HepG2 (cell line): ENCODE measurements around the gene DPEP3. TPM values are rescaled to one million over a fixed set of nuclear protein-coding genes. Genes with fewer than 3 reads are reported as not detected.

ENCODE experiments used
- ETS1 ChIP-seq: sonication (generic); formaldehyde crosslinking; IDR thresholded peaks from 2 replicates; pipeline ENCODE4 v1.4.0; 2020; ENCODE audit warnings: missing genetic modification reagents
- EZH2 ChIP-seq: conservative IDR thresholded peaks from 2 replicates; pipeline ENCODE4 v1.6.1; 2012; ENCODE audit warnings: mild to moderate bottlenecking, low read depth, low read length, moderate library complexity
- HNRNPLL ChIP-seq: fragments of 200-400 bp; formaldehyde crosslinking; IDR thresholded peaks from 2 replicates; pipeline ENCODE4 v1.6.1; 2017; ENCODE audit warnings: mild to moderate bottlenecking, low read depth, low read length; ENCODE audit not compliant: poor library complexity, severe bottlenecking
- KDM4B ChIP-seq: sonication (generic); formaldehyde crosslinking; IDR thresholded peaks from 2 replicates; pipeline ENCODE4 v1.4.0; 2020; ENCODE audit warnings: missing genetic modification reagents
- MED1 ChIP-seq: sonication (generic); formaldehyde crosslinking; IDR thresholded peaks from 2 replicates; pipeline ENCODE4 v1.4.0; 2020; ENCODE audit warnings: missing genetic modification reagents
- POLR2AphosphoS2 ChIP-seq: IDR thresholded peaks from 2 replicates; pipeline ENCODE4 v1.6.1; 2011; ENCODE audit warnings: low read depth, low read length, improper control_type of control experiment
- SIX4 ChIP-seq: sonication (generic); formaldehyde crosslinking; IDR thresholded peaks from 2 replicates; pipeline ENCODE4 v1.4.0; 2020; ENCODE audit warnings: missing genetic modification reagents
- TP53 ChIP-seq: sonication (generic); formaldehyde crosslinking; conservative IDR thresholded peaks from 2 replicates; pipeline ENCODE4 v1.4.0; 2020; ENCODE audit warnings: missing genetic modification reagents
- U2AF1 ChIP-seq: fragments of 200-400 bp; formaldehyde crosslinking; optimal IDR thresholded peaks from 2 replicates; pipeline ENCODE3; 2017; ENCODE audit warnings: mild to moderate bottlenecking, low read depth, low read length
- ZBTB8A ChIP-seq: sonication (generic); formaldehyde crosslinking; IDR thresholded peaks from 2 replicates; pipeline ENCODE4 v1.4.0; 2020; ENCODE audit warnings: mild to moderate bottlenecking, low read depth, missing genetic modification reagents, borderline replicate concordance
- ZMAT3 ChIP-seq: sonication (generic); formaldehyde crosslinking; conservative IDR thresholded peaks from 2 replicates; pipeline ENCODE4 v1.7.0; 2021; ENCODE audit warnings: missing genetic modification reagents
- ZNF136 ChIP-seq: sonication (generic); formaldehyde crosslinking; IDR thresholded peaks from 2 replicates; pipeline ENCODE4 v1.8.1; 2022; ENCODE audit warnings: low read depth, mild to moderate bottlenecking, moderate library complexity, missing genetic modification reagents
- ZNF24 ChIP-seq: fragments of 450-650 bp; IDR thresholded peaks from 2 replicates; pipeline ENCODE4 v1.6.1; 2017; ENCODE audit warnings: antibody characterized with exemption, mild to moderate bottlenecking
- ZNF598 ChIP-seq: sonication (generic); formaldehyde crosslinking; IDR thresholded peaks from 2 replicates; pipeline ENCODE4 v1.5.1; 2020; ENCODE audit warnings: mild to moderate bottlenecking, missing genetic modification reagents, borderline replicate concordance
- polyA plus RNA-seq, 8 experiments: library from polyadenylated mRNA; depleted of rRNA in 3 of 8; stranded (reverse) in 7 of 8; unstranded in 1 of 8; fragments of >200 nt; fragmentation: Illumina TruSeq in 4 of 8; extraction: Trizol in 4 of 8; gene quantifications; 2 replicates each; pipeline versions ENCODE4 v1.2.1 to v1.2.3, GENCODE V29; 2011 to 2016; ENCODE audit warnings: low read depth in 4 of 8, missing spikeins in 1 of 8, mixed read lengths in 1 of 8; ENCODE audit not compliant: insufficient read depth in 1 of 8
- total RNA-seq, 5 experiments: library from RNA; depleted of rRNA; stranded (reverse); fragments of >200 nt; fragmentation: Illumina TruSeq; extraction: Trizol; gene quantifications; 2 replicates each; pipeline ENCODE4 v1.2.3, GENCODE V29; 2016; ENCODE audit warnings: low read depth in 1 of 5
- TF ChIP-seq, protein P1 (sequence below): sonication (generic); formaldehyde crosslinking; IDR thresholded peaks from 2 replicates; pipeline ENCODE4 v1.4.0; 2020; ENCODE audit warnings: mild to moderate bottlenecking, missing genetic modification reagents
- TF ChIP-seq, protein P2 (sequence below): sonication (generic); formaldehyde crosslinking; IDR thresholded peaks from 2 replicates; pipeline ENCODE4 v1.4.0; 2020; ENCODE audit warnings: mild to moderate bottlenecking, missing genetic modification reagents, borderline replicate concordance

The DPEP3 gene
- total and polyA plus RNA-seq, 2 of the 13 experiments (the other 11 are each of a cell fraction or from before 2014, with no cell fraction given), result not detected

- TF ChIP-seq, protein P1, sequence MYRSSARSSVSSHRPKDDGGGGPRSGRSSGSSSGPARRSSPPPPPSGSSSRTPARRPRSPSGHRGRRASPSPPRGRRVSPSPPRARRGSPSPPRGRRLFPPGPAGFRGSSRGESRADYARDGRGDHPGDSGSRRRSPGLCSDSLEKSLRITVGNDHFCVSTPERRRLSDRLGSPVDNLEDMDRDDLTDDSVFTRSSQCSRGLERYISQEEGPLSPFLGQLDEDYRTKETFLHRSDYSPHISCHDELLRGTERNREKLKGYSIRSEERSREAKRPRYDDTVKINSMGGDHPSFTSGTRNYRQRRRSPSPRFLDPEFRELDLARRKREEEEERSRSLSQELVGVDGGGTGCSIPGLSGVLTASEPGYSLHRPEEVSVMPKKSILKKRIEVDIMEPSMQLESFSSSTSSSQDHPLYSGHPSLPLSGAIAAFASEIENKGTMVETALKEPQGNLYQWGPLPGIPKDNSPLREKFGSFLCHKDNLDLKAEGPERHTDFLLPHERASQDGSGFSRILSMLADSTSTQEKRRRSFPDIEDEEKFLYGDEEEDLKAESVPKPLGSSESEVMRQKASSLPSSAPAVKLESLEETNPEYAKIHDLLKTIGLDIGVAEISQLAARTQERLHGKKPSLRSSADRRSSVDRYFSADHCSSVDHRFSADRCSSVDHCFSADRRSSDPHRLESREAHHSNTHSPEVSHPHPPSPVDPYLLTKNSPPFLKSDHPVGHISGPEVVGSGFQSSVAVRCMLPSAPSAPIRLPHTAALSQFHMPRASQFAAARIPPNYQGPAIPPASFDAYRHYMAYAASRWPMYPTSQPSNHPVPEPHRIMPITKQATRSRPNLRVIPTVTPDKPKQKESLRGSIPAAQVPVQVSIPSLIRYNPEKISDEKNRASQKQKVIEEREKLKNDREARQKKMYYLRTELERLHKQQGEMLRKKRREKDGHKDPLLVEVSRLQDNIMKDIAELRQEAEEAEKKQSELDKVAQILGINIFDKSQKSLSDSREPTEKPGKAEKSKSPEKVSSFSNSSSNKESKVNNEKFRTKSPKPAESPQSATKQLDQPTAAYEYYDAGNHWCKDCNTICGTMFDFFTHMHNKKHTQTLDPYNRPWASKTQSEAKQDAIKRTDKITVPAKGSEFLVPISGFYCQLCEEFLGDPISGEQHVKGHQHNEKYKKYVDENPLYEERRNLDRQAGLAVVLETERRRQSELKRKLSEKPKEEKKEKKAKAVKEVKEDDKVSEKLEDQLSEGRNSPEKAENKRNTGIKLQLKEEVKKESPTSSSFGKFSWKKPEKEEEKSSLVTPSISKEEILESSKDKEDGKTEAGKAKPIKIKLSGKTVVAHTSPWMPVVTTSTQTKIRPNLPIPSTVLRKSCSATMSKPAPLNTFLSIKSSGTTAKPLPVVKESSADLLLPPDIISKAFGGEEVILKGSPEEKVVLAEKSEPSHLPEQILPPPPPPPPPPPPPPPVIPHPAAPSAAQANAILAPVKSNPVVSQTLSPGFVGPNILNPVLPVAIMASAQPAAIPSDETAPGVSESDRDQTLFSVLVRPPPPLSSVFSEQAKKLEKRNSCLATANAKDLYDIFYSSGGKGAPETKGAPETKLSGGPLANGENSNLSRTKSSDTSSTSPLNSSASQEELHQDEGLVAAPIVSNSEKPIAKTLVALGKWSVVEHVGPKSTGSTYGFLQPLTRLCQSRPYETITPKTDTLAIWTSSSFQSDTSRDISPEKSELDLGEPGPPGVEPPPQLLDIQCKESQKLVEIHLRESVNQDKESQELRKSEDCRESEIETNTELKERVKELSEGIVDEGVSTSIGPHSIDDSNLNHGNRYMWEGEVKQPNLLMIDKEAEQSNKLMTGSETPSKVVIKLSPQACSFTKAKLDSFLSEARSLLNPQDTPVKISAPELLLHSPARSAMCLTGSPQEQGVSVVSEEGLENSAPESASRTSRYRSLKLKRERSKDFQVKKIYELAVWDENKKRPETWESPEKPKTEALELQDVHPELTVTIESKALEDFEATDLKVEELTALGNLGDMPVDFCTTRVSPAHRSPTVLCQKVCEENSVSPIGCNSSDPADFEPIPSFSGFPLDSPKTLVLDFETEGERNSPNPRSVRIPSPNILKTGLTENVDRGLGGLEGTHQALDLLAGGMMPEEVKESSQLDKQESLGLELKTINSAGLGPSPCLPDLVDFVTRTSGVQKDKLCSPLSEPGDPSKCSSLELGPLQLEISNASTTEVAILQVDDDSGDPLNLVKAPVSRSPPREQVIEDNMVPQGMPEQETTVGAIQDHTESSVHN, result no peak
- TF ChIP-seq TP53 (CRISPR knock-in tag) (no peak), HNRNPLL (no peak), ZMAT3 (no peak), MED1 (peak; percentile 24), ZNF136 (no peak), POLR2AphosphoS2 (no peak; the same call in 1 of the 2 replicates), EZH2 (no peak), U2AF1 (no peak), ZNF598 (CRISPR knock-in tag) (no peak), ZBTB8A (CRISPR knock-in tag) (peak; percentile 50; the same call in 1 of the 2 replicates), KDM4B (CRISPR knock-in tag) (no peak), ZNF24 (no peak), ETS1 (no peak), SIX4 (no peak; the same call in 1 of the 2 replicates)
- TF ChIP-seq, protein P2, sequence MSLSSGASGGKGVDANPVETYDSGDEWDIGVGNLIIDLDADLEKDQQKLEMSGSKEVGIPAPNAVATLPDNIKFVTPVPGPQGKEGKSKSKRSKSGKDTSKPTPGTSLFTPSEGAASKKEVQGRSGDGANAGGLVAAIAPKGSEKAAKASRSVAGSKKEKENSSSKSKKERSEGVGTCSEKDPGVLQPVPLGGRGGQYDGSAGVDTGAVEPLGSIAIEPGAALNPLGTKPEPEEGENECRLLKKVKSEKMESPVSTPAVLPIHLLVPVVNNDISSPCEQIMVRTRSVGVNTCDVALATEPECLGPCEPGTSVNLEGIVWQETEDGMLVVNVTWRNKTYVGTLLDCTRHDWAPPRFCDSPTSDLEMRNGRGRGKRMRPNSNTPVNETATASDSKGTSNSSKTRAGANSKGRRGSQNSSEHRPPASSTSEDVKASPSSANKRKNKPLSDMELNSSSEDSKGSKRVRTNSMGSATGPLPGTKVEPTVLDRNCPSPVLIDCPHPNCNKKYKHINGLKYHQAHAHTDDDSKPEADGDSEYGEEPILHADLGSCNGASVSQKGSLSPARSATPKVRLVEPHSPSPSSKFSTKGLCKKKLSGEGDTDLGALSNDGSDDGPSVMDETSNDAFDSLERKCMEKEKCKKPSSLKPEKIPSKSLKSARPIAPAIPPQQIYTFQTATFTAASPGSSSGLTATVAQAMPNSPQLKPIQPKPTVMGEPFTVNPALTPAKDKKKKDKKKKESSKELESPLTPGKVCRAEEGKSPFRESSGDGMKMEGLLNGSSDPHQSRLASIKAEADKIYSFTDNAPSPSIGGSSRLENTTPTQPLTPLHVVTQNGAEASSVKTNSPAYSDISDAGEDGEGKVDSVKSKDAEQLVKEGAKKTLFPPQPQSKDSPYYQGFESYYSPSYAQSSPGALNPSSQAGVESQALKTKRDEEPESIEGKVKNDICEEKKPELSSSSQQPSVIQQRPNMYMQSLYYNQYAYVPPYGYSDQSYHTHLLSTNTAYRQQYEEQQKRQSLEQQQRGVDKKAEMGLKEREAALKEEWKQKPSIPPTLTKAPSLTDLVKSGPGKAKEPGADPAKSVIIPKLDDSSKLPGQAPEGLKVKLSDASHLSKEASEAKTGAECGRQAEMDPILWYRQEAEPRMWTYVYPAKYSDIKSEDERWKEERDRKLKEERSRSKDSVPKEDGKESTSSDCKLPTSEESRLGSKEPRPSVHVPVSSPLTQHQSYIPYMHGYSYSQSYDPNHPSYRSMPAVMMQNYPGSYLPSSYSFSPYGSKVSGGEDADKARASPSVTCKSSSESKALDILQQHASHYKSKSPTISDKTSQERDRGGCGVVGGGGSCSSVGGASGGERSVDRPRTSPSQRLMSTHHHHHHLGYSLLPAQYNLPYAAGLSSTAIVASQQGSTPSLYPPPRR, result peak; percentile 53; the same call in 1 of the 2 replicates
These were observed 13.6 kb downstream of the DPEP3 start (continued) for GRCh38 chr16:67966549-67967182.
